A673 (cell line): ENCODE data around the gene NLRP9. TPM values are rescaled to one million over a fixed set of nuclear protein-coding genes. Genes with fewer than 3 reads are reported as not detected.

ENCODE experiments used
- BruUV-seq: library from RNA; stranded (reverse); fragments of 400-500 nt; replicated peaks from 2 replicates; lab custom pipeline; 2021; lab: Mats Ljungman, UMichigan
- CTCF ChIA-PET: fragments of 300-600 bp; sonication (Branson Sonifier 250); formaldehyde crosslinking; loops from one replicate; lab custom pipeline; 2022; ENCODE audit warnings: antibody characterized with exemption; lab: Charles Lee
- POLR2A ChIA-PET: fragments of 300-600 bp; sonication (Branson Sonifier 250); formaldehyde crosslinking; loops from one replicate; lab custom pipeline; 2022; ENCODE audit warnings: antibody characterized with exemption; ENCODE audit not compliant: low non-redundant PET; lab: Charles Lee
- DNase-seq: peaks from one replicate; pipeline ENCODE4 v3.0.0-alpha.2; 2015; ENCODE audit warnings: low spot score
- H3K27ac ChIP-seq: fragments of 200-600 bp; sonication (generic); 2 replicates; pipeline ENCODE4 v1.5.1; 2016; ENCODE audit warnings: mixed run types, low read depth, mild to moderate bottlenecking, mixed read lengths, antibody characterized with exemption, low read length; ENCODE audit not compliant: poor library complexity, severe bottlenecking
- H3K27me3 ChIP-seq: fragments of 200-600 bp; sonication (generic); replicated peaks from 2 replicates; pipeline ENCODE4 v1.6.1; 2017; ENCODE audit warnings: mixed run types, low read depth, mild to moderate bottlenecking, mixed read lengths, antibody characterized with exemption, low read length; ENCODE audit not compliant: insufficient read depth, poor library complexity
- H3K36me3 ChIP-seq: fragments of 200-600 bp; sonication (generic); 2 replicates; pipeline ENCODE4 v1.6.1; 2016; ENCODE audit warnings: mixed run types, mild to moderate bottlenecking, mixed read lengths, antibody characterized with exemption, low read length; ENCODE audit not compliant: insufficient read depth, poor library complexity, severe bottlenecking
- H3K4me1 ChIP-seq: fragments of 200-600 bp; sonication (generic); 2 replicates; pipeline ENCODE4 v1.6.1; 2017; ENCODE audit warnings: mixed run types, mild to moderate bottlenecking, mixed read lengths, antibody characterized with exemption, low read length; ENCODE audit not compliant: insufficient read depth, poor library complexity, severe bottlenecking
- H3K4me3 ChIP-seq: fragments of 200-600 bp; sonication (generic); 2 replicates; pipeline ENCODE4 v1.5.1; 2016; ENCODE audit warnings: low read depth, mixed run types, mild to moderate bottlenecking, mixed read lengths, low read length; ENCODE audit not compliant: poor library complexity, severe bottlenecking
- H3K9me3 ChIP-seq: fragments of 200-600 bp; sonication (generic); 2 replicates; pipeline ENCODE4 v1.6.1; 2016; ENCODE audit warnings: mixed run types, low read depth, mild to moderate bottlenecking, mixed read lengths, antibody characterized with exemption, low read length; ENCODE audit not compliant: poor library complexity, severe bottlenecking
- EZH2 ChIP-seq: fragments of 200-600 bp; sonication (generic); IDR thresholded peaks from 2 replicates; pipeline ENCODE4 v1.6.1; 2017; ENCODE audit warnings: borderline replicate concordance, low read depth, mild to moderate bottlenecking, mixed read lengths, antibody characterized with exemption, low read length; ENCODE audit not compliant: poor library complexity, severe bottlenecking
- intact Hi-C: fragments of 100-400 bp; cut with micrococcal nuclease; formaldehyde crosslinking; loops from one replicate; pipeline ENCODE4 v1.10.0; 2022; ENCODE audit not compliant: unreplicated experiment
- total RNA-seq: library from RNA; stranded (reverse); gene quantifications from 2 replicates; pipeline ENCODE4 v1.2.3, GENCODE V29; 2021
- TF ChIP-seq, protein P1 (sequence below): fragments of 300-800, 200-600 bp; sonication (generic); conservative IDR thresholded peaks from 2 replicates; pipeline ENCODE4 v1.5.1; 2017; ENCODE audit warnings: low read depth, mild to moderate bottlenecking, antibody characterized with exemption, low read length, moderate library complexity, mixed read lengths

NLRP9 gene
- total RNA-seq, 1 experiment from 2014 or later, result not detected

DNA sequence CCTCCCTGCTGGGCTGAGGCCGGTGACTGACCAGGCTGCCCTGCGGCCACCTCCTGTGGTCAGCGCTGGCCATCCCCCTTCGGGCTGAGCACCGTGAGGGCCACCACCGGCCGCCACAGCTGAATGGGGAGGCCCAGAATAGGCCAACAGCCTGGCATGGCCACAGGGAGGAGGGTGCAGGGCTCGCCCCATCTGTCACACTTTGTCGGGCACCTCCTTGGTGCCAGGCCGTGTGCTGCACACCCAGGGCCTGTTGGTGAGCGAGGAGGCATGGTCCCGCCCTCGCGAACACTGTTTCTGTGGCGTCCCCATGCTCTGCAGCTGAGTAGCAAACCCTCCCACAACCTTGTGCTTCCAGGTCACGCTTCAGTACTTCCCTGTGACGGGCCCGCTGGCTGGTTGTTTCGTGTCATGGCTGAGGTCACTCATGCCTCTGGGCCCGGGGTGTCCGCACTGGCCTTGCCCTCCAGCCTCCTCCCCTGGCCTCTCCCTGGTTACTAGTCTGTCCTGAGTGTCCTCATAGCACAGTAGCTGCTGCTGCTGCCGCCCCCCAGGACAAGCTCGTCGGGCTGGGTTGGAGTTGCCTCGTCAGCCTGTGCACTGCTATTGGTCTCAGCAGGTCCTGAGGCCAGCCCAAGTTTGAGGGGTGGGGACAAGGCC, 48.0 kb downstream of the NLRP9 start:
- intact Hi-C loops, result no loop called here
- H3K27ac ChIP-seq, result no peak overlapping the region
- TF ChIP-seq EZH2, result no peak
- TF ChIP-seq, protein P1, sequence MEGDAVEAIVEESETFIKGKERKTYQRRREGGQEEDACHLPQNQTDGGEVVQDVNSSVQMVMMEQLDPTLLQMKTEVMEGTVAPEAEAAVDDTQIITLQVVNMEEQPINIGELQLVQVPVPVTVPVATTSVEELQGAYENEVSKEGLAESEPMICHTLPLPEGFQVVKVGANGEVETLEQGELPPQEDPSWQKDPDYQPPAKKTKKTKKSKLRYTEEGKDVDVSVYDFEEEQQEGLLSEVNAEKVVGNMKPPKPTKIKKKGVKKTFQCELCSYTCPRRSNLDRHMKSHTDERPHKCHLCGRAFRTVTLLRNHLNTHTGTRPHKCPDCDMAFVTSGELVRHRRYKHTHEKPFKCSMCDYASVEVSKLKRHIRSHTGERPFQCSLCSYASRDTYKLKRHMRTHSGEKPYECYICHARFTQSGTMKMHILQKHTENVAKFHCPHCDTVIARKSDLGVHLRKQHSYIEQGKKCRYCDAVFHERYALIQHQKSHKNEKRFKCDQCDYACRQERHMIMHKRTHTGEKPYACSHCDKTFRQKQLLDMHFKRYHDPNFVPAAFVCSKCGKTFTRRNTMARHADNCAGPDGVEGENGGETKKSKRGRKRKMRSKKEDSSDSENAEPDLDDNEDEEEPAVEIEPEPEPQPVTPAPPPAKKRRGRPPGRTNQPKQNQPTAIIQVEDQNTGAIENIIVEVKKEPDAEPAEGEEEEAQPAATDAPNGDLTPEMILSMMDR, result no peak
- H3K4me1 ChIP-seq, result no peaks in the 10 kb centered on the region
- no TSS peak for BruUV-seq
- H3K9me3 ChIP-seq, result no peaks in the 10 kb centered on the region
- no peak overlapping the region for H3K4me3 ChIP-seq
- ChIA-PET CTCF (interaction anchor here (1.1 kb wide), 1 partner anchor 13 kb away, joined by 3 read pairs; no protein-coding TSS in a partner anchor), POLR2A (no interaction called here)
- H3K36me3 ChIP-seq, result peaks cover 49% of the 10 kb centered on the region
- no peaks in the 10 kb centered on the region for H3K27me3 ChIP-seq
- DNase-seq, result no peak

DNA sequence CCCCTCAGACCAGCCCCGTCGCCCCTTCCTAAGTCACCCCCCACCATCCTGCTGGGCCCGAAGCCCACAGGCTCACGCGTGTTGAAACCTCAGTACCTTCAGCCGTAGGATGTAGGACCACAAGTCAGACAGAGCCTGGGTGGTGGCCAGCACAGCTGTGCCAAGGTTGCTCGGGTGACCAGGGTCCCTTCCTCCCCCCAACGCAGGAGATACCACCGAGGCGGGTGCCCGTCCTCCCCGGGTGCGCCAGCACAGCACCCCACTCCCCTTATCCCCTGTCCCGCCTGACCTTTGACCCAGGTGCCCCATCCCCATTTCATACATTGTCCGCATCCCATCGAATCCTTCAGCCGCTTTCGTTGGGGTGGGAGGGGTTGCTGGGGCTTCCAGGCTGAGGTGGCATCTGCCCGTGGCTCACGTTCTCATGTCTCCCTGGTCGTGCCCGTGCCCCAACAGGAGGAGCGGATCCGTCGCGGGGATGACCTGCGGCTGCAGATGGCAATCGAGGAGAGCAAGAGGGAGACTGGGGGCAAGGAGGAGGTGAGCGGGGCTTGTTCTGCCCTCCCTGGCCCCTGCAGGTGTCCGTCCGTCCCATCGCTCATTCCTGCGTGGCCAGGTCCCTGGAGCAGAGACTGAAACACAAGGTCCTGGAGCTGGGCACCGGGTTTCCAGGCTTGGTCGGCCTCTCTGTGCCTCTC, 48.6 kb downstream of the NLRP9 start:
- Histone ChIP-seq H3K4me1 (no peaks in the 10 kb centered on the region), H3K27me3 (no peaks in the 10 kb centered on the region), H3K9me3 (no peaks in the 10 kb centered on the region), H3K36me3 (peaks cover 48% of the 10 kb centered on the region), H3K27ac (no peak overlapping the region), H3K4me3 (no peak overlapping the region)
- intact Hi-C loops, result no loop called here
- TF ChIP-seq, protein P1, result no peak
- no peak for TF ChIP-seq EZH2
- BruUV-seq, result no TSS peak
- ChIA-PET CTCF (interaction anchor here (1.1 kb wide), 1 partner anchor 14 kb away, joined by 3 read pairs; no protein-coding TSS in a partner anchor), POLR2A (no interaction called here)
- DNase-seq, result no peak

DNA sequence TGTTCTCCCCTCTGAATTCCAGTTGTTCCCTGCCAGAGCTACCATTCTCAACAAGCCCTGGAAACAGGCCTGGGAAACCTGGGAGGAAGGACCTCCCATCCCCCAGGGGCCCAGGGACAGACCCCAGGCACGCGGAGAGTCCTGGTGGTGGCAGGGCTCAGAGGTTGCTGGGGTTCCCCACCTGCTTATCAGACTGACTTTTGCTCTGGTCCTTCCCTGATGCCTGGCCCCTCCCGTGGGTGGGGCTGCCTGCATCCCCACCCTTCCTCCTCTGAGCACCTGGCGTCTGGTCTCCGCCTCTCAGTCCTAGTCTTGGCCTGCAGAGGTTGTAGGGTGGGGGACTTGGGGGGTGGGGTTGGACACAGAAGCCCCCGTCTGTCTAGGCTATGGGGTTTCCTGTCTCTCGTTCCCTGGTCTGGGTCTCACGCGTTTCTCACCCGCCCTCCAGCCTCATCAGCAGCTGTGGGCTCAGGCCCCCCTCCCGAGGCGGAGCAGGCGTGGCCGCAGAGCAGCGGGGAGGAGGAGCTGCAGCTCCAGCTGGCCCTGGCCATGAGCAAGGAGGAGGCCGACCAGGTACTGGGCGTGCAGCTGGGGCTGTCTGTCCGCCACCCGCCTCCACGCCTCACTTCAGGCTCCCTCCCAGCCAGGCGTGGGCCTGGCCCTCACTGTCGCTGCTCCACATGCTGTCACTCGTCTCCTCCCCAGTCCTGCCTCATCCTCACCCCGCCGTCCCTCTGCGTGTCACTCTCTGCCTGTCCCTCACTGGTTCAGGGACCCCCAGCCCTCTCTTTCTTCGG, 49.6 kb downstream of the NLRP9 start:
- no peak for TF ChIP-seq EZH2
- TF ChIP-seq, protein P1, result no peak
- ChIA-PET POLR2A (no interaction called here), CTCF (no interaction called here)
- Histone ChIP-seq H3K27ac (no peak overlapping the region), H3K27me3 (no peaks in the 10 kb centered on the region), H3K36me3 (peaks cover 42% of the 10 kb centered on the region), H3K4me1 (no peaks in the 10 kb centered on the region), H3K4me3 (no peak overlapping the region), H3K9me3 (no peaks in the 10 kb centered on the region)
- BruUV-seq, result no TSS peak
- intact Hi-C loops, result no loop called here
- no peak for DNase-seq
